GM12892 (cell line): ENCODE measurements around the gene FGF4.

ENCODE experiments used
- POLR2A ChIP-seq: IDR thresholded peaks from 2 replicates; pipeline ENCODE4 v1.6.1; 2011; ENCODE audit warnings: low read depth, low read length, control low read depth
- POLR2AphosphoS5 ChIP-seq: IDR thresholded peaks from 2 replicates; pipeline ENCODE4 v1.6.1; 2011; ENCODE audit warnings: low read depth, low read length, control low read depth
- TAF1 ChIP-seq: IDR thresholded peaks from 2 replicates; pipeline ENCODE4 v1.6.1; 2011; ENCODE audit warnings: low read depth, mild to moderate bottlenecking, control low read depth, low read length, borderline replicate concordance

GRCh38 chr11:69807106-69807815 lies 32.1 kb upstream of the FGF4 start:
- TF ChIP-seq POLR2A (no peak), POLR2AphosphoS5 (no peak), TAF1 (no peak)
